ENCODE data around the gene SMYD3. TPM values are rescaled to one million over a fixed set of nuclear protein-coding genes. Genes with fewer than 3 reads are reported as not detected.

Gene SMYD3
- total RNA-seq, 1 donor from 2014 or later, result 29.3 TPM

DNA sequence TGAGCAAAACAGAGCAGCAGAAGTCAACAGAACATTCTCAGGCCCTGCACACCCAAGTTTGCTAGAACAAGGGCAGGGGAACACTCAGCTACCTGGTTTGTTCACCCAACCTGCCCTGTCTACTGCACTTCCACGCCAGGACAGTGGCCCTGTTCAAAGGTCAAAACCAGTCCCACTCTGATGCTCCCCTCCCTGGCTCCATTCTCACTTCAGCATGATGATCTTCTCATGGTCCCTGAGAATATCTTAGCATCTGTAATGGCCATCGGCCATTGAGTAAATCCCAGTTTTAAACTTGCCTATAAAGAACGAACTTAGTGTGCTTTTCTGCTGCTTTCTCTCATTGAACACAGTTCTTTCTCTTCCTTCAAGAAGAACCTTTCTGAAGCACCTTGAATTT is 293.6 kb downstream of the SMYD3 start:
- TF ChIP-seq, protein P1, sequence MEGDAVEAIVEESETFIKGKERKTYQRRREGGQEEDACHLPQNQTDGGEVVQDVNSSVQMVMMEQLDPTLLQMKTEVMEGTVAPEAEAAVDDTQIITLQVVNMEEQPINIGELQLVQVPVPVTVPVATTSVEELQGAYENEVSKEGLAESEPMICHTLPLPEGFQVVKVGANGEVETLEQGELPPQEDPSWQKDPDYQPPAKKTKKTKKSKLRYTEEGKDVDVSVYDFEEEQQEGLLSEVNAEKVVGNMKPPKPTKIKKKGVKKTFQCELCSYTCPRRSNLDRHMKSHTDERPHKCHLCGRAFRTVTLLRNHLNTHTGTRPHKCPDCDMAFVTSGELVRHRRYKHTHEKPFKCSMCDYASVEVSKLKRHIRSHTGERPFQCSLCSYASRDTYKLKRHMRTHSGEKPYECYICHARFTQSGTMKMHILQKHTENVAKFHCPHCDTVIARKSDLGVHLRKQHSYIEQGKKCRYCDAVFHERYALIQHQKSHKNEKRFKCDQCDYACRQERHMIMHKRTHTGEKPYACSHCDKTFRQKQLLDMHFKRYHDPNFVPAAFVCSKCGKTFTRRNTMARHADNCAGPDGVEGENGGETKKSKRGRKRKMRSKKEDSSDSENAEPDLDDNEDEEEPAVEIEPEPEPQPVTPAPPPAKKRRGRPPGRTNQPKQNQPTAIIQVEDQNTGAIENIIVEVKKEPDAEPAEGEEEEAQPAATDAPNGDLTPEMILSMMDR (IDR thresholded peaks at IDR 0.05), result no peak
- DNase-seq (ENCODE audit: low spot score), result peak; percentile 26
- peaks cover 23% of the 10 kb centered on the region for H3K4me1 Mint-ChIP-seq (ENCODE audit: low read depth)
- H3K4me3 Mint-ChIP-seq (ENCODE audit: unreplicated experiment), result no peak overlapping the region
- no peaks in the 10 kb centered on the region for H3K36me3 Mint-ChIP-seq (ENCODE audit: low read depth)
- peak overlapping the region; percentile 95 for H3K27ac Mint-ChIP-seq (ENCODE audit: unreplicated experiment)
- H3K27me3 Mint-ChIP-seq (ENCODE audit: low read depth), result no peaks in the 10 kb centered on the region
- no peaks in the 10 kb centered on the region for H3K9me3 Mint-ChIP-seq (ENCODE audit: low read depth)

DNA sequence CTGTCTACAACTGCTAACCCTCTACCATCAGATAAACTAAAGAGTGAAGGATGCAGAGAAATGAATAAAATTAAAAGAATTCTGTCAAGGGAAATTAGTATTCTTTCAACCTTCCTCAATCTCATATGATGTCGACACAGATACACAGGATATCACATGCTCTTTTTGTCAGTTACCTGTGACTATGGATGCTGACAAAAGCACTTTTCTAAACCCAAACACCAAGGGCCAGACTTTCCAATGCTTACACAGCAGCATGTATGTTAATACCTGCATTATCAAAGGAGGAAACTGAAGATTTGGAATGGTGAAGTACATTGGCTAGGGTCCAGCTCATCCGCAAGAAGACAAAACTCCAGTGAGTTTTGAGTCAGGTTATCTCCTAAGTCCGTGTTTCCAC is 294.0 kb downstream of the SMYD3 start:
- H3K27ac Mint-ChIP-seq (ENCODE audit: unreplicated experiment), result no peak overlapping the region
- H3K4me3 Mint-ChIP-seq (ENCODE audit: unreplicated experiment), result no peak overlapping the region
- no peaks in the 10 kb centered on the region for H3K27me3 Mint-ChIP-seq (ENCODE audit: low read depth)
- TF ChIP-seq, protein P1 (IDR thresholded peaks at IDR 0.05), result no peak
- DNase-seq (ENCODE audit: low spot score), result no peak
- H3K9me3 Mint-ChIP-seq (ENCODE audit: low read depth), result no peaks in the 10 kb centered on the region
- H3K36me3 Mint-ChIP-seq (ENCODE audit: low read depth), result no peaks in the 10 kb centered on the region
- H3K4me1 Mint-ChIP-seq (ENCODE audit: low read depth), result peaks cover 23% of the 10 kb centered on the region

DNA sequence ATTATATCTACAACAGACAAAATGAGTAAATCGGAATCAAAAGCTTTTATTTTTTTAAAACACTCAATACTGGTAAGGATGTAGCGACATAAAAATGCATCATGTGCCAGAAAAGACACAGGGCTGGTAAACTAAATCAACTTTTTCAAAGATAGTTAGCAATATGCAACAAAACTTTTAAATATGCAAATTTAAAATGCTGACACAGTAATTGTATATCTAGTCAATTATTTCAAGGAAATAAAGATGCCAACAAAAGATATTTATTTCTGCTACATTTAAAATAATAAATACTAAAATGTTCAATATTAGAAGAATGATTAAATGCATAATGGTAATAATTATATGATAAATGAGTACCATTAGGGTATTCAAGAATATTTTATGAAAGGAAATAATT is 295.1 kb downstream of the SMYD3 start:
- DNase-seq (ENCODE audit: low spot score), result no peak
- Mint-ChIP-seq H3K36me3 (ENCODE audit: low read depth) (no peaks in the 10 kb centered on the region), H3K4me3 (ENCODE audit: unreplicated experiment) (no peak overlapping the region), H3K9me3 (ENCODE audit: low read depth) (no peaks in the 10 kb centered on the region), H3K27ac (ENCODE audit: unreplicated experiment) (no peak overlapping the region), H3K27me3 (ENCODE audit: low read depth) (no peaks in the 10 kb centered on the region), H3K4me1 (ENCODE audit: low read depth) (peaks cover 33% of the 10 kb centered on the region)
- TF ChIP-seq, protein P1 (IDR thresholded peaks at IDR 0.05), result no peak

DNA sequence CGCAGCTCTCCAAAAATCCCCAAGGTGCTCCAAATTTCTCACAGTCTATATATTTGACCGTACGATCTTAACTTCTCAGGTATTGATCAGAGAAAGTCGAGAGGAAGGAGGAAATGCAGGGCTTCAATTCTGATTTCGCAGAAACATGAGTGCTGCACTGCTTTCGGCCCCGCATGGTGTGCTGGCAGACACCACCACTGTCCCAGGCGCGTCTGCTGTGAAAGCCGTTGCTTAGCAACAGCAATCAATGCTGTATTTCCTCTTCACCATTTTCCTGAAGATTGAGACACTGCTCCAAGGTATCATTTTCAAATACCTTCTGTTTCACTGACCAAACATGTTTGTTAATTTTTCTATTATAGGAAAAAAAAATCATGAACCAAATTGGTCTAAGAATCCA is 296.3 kb downstream of the SMYD3 start:
- no peaks in the 10 kb centered on the region for H3K9me3 Mint-ChIP-seq (ENCODE audit: low read depth)
- TF ChIP-seq, protein P1 (IDR thresholded peaks at IDR 0.05), result no peak
- DNase-seq (ENCODE audit: low spot score), result no peak
- no peak overlapping the region for H3K27ac Mint-ChIP-seq (ENCODE audit: unreplicated experiment)
- no peaks in the 10 kb centered on the region for H3K36me3 Mint-ChIP-seq (ENCODE audit: low read depth)
- peaks cover 32% of the 10 kb centered on the region for H3K4me1 Mint-ChIP-seq (ENCODE audit: low read depth)
- H3K4me3 Mint-ChIP-seq (ENCODE audit: unreplicated experiment), result no peak overlapping the region
- no peaks in the 10 kb centered on the region for H3K27me3 Mint-ChIP-seq (ENCODE audit: low read depth)

DNA sequence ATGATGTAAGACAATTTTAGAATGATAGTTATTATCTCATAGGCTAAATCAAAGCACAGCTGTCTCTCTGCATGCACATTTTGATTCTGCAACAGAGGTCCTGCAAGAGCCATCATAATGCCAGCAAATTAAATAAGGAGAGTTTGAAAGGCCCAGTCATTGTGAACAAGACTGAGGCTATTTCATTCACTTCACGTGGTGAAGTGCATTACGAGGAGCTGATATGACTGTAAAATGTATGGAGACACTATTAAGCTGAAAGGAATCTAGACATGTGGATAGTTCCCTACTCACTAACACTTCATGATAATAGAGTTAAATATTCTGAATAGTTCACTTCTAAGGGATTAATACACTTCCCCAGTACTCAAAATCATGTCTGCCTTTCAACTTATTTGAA is 299.0 kb downstream of the SMYD3 start:
- H3K4me1 Mint-ChIP-seq (ENCODE audit: low read depth), result peaks cover 10% of the 10 kb centered on the region
- no peaks in the 10 kb centered on the region for H3K27me3 Mint-ChIP-seq (ENCODE audit: low read depth)
- TF ChIP-seq, protein P1 (IDR thresholded peaks at IDR 0.05), result no peak
- no peaks in the 10 kb centered on the region for H3K9me3 Mint-ChIP-seq (ENCODE audit: low read depth)
- no peak overlapping the region for H3K4me3 Mint-ChIP-seq (ENCODE audit: unreplicated experiment)
- H3K36me3 Mint-ChIP-seq (ENCODE audit: low read depth), result no peaks in the 10 kb centered on the region
- no peak overlapping the region for H3K27ac Mint-ChIP-seq (ENCODE audit: unreplicated experiment)
- no peak for DNase-seq (ENCODE audit: low spot score)
